T-helper 1 cell treated with Interleukin-12 subunit alpha and Interleukin-12 subunit beta and Interleukin-4 antibody, amounts not matched to agents 30 μg/mL and 1 μg/mL, for 36 hours (primary cell): ENCODE results near the gene ARHGEF11.
"Not testable (repeated sequence)": the region's sequence is repeated elsewhere in the genome, so short reads cannot be mapped to it uniquely, and the experiment has no call there.

ENCODE experiments used
- H3K27ac Mint-ChIP-seq: one replicate; pipeline ENCODE4 v1.8.0; 2021; ENCODE audit warnings: mild to moderate bottlenecking, mixed read lengths
- H3K27me3 Mint-ChIP-seq: one replicate; pipeline ENCODE4 v1.8.0; 2021; ENCODE audit warnings: low read depth, mixed read lengths
- H3K36me3 Mint-ChIP-seq: one replicate; pipeline ENCODE4 v1.8.0; 2021; ENCODE audit warnings: low read depth, mixed read lengths
- H3K4me1 Mint-ChIP-seq: one replicate; pipeline ENCODE4 v1.8.0; 2021; ENCODE audit warnings: low read depth, mixed read lengths
- H3K4me3 Mint-ChIP-seq: one replicate; pipeline ENCODE4 v1.8.0; 2021; ENCODE audit warnings: mild to moderate bottlenecking, moderate library complexity, mixed read lengths
- H3K9me3 Mint-ChIP-seq: one replicate; pipeline ENCODE4 v1.8.0; 2021; ENCODE audit warnings: mixed read lengths

The ARHGEF11 gene

GRCh38 chr1:156931974-156932710 is 113.4 kb downstream of the ARHGEF11 start:
- H3K36me3 Mint-ChIP-seq, result peaks cover 2% of the 10 kb centered on the region
- H3K4me1 Mint-ChIP-seq, result peaks cover 13% of the 10 kb centered on the region
- peaks cover 51% of the 10 kb centered on the region for H3K27me3 Mint-ChIP-seq
- H3K4me3 Mint-ChIP-seq, result no peak overlapping the region
- no peak overlapping the region for H3K27ac Mint-ChIP-seq
- H3K9me3 Mint-ChIP-seq, result no peaks in the 10 kb centered on the region

- Mint-ChIP-seq H3K36me3 (no peaks in the 10 kb centered on the region), H3K27ac (no peak overlapping the region), H3K9me3 (no peaks in the 10 kb centered on the region), H3K27me3 (peaks cover 59% of the 10 kb centered on the region), H3K4me3 (no peak overlapping the region), H3K4me1 (peaks cover 15% of the 10 kb centered on the region)
These were observed 114.2 kb downstream of the ARHGEF11 start for GRCh38 chr1:156931211-156931952.

- H3K36me3 Mint-ChIP-seq, result no peaks in the 10 kb centered on the region
- H3K27me3 Mint-ChIP-seq, result peaks cover 68% of the 10 kb centered on the region
- H3K4me1 Mint-ChIP-seq, result peaks cover 15% of the 10 kb centered on the region
- no peak overlapping the region for H3K4me3 Mint-ChIP-seq
- no peak overlapping the region for H3K27ac Mint-ChIP-seq
- H3K9me3 Mint-ChIP-seq, result no peaks in the 10 kb centered on the region
These were observed 115.1 kb downstream of the ARHGEF11 start for GRCh38 chr1:156930483-156930882.

- H3K4me3 Mint-ChIP-seq, result no peak overlapping the region
- H3K9me3 Mint-ChIP-seq, result no peaks in the 10 kb centered on the region
- H3K4me1 Mint-ChIP-seq, result peaks cover 15% of the 10 kb centered on the region
- peaks cover 75% of the 10 kb centered on the region for H3K27me3 Mint-ChIP-seq
- H3K36me3 Mint-ChIP-seq, result no peaks in the 10 kb centered on the region
- no peak overlapping the region for H3K27ac Mint-ChIP-seq
These were observed 115.8 kb downstream of the ARHGEF11 start for GRCh38 chr1:156929596-156930238.

DNA sequence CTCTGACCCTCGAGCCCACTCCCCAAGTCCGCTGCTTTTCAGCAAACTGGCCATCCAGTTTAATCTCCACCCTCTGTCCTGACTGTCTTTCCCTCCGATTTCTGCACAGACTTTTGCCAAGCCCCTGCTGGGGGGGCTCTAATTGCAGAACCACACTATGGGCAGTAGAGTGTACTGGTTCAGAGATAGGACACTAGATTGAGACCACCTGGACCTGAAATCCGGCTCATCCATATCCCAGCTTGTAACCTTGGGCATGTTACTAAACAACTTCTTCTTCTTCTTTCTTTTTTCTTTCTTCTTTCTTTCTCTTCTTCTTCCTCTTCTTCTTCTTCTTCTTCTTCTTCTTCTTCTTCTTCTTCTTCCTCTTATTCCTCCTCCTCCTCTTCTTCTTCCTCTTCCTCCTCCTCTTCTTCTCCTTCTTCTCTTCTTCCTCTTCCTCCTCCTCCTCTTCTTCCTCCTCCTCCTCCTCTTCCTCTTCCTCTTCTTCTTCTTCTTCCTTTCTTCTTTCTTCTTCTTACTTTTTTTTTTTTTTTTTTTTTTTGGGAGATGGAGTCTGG is 117.4 kb downstream of the ARHGEF11 start:
- Mint-ChIP-seq H3K9me3 (no peaks in the 10 kb centered on the region), H3K4me3 (peak overlapping the region; percentile 33), H3K36me3 (no peaks in the 10 kb centered on the region), H3K27me3 (peaks cover 88% of the 10 kb centered on the region), H3K27ac (no peak overlapping the region), H3K4me1 (peaks cover 18% of the 10 kb centered on the region)

- Mint-ChIP-seq H3K27me3 (peaks cover 90% of the 10 kb centered on the region), H3K27ac (no peak overlapping the region), H3K4me3 (peak overlapping the region; percentile 19), H3K36me3 (no peaks in the 10 kb centered on the region), H3K9me3 (no peaks in the 10 kb centered on the region), H3K4me1 (peaks cover 18% of the 10 kb centered on the region)
These were observed 118.1 kb downstream of the ARHGEF11 start for GRCh38 chr1:156927215-156928042.

GRCh38 chr1:156926695-156927094 is 118.8 kb downstream of the ARHGEF11 start:
- peaks cover 92% of the 10 kb centered on the region for H3K27me3 Mint-ChIP-seq
- peaks cover 18% of the 10 kb centered on the region for H3K4me1 Mint-ChIP-seq

DNA sequence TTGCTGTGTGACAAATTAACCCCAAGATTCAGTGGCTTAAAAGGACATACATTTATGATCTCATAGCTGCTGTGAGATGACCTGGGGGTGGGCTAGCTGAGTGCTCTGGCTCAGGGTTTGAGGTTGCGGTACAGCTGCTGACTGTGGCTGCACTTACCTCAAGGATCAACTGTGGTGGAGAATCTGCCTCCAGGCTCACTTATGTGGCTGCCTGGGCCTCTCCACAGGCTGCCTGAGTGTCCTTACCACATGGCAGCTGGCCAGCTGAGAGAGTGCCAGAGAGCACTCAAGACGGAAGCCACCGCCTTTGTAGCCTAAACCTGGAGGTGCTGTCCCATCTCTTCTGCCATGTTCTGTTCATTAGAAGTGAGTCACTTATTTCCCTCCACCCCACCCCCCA is 119.4 kb downstream of the ARHGEF11 start:
- H3K9me3 Mint-ChIP-seq, result no peaks in the 10 kb centered on the region
- H3K4me1 Mint-ChIP-seq, result peaks cover 14% of the 10 kb centered on the region
- no peak overlapping the region for H3K4me3 Mint-ChIP-seq
- no peaks in the 10 kb centered on the region for H3K36me3 Mint-ChIP-seq
- H3K27me3 Mint-ChIP-seq, result peaks cover 92% of the 10 kb centered on the region
- no peak overlapping the region for H3K27ac Mint-ChIP-seq

More at GRCh38 chr1:156926695-156927094, 118.8 kb downstream of the ARHGEF11 start:
- not testable (repeated sequence) for H3K4me3 Mint-ChIP-seq, H3K9me3 Mint-ChIP-seq, H3K27ac Mint-ChIP-seq, H3K36me3 Mint-ChIP-seq

DNA sequence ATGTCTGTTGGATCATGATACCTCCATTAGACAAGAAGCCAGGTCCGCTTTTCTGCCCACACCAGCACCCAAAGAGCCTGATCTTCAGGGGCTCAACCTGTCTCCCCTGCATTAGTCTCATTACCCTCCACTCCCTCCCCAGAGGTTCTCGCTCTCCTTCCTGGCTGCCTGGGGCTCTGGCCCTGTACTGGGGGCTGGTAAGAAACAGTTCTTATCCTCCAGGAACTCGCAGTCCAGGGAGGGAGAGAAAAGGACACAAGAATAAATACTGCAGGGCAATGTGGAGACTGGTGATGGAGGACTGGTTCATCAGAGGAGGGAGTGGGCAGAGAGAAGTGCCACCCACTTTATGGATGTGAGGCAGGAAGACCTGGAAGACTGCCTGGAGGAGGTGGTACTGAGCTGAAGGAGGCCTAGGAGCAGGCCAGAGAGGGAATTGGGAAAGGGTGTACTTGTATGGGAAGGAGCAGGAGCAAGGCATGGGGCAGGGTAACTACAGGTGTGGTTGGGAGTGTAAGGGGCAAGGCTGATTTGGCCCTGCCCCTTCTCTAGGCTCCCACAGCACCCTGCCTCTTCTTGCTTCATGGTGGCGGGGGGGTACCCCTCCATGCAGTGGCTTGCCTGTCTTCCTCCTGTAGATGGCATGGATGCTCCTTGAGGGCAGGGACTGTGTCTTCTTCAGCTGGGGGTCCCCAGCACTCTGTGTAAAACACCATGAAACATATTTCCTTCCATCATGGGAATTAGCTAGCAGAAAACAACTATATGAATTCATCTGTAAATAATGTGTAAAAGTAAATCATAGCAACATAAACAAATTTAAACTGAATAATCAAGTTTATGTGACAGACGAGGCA is 120.2 kb downstream of the ARHGEF11 start:
- Mint-ChIP-seq H3K27ac (no peak overlapping the region), H3K27me3 (peaks cover 93% of the 10 kb centered on the region), H3K4me3 (no peak overlapping the region), H3K4me1 (peaks cover 14% of the 10 kb centered on the region), H3K36me3 (no peaks in the 10 kb centered on the region), H3K9me3 (no peaks in the 10 kb centered on the region)

DNA sequence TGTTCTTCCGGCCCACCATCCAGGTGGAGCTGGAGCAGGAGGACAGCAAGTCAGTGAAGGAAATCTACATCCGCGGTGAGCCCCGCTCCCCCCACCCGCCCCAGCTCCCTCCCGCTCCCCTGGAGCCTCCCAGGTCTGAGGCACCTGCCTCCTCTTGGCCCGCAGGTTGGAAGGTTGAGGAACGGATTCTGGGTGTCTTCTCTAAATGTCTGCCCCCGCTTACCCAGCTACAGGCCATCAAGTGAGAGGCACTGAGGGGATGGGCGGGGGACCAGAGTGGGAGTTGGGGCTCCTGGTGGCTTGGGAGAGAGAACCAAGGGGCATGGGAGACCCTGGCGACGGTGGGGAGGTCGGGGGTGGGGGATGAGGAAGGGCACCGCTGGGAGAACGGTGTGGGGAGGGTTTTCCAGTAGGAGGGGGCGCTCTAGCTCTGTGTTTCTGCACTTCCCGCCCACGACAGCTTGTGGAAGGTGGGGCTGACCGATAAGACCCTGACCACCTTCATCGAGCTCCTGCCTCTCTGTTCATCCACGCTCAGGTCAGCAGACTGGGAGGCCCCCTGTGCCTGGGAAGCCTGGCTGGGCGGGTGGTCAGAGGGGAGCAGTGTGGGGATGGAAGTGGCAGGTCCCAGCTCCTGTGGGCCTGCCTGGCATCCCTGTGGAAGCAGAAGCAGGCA is 120.9 kb downstream of the ARHGEF11 start:
- no peak overlapping the region for H3K27ac Mint-ChIP-seq
- peaks cover 14% of the 10 kb centered on the region for H3K4me1 Mint-ChIP-seq
- H3K9me3 Mint-ChIP-seq, result no peaks in the 10 kb centered on the region
- H3K36me3 Mint-ChIP-seq, result no peaks in the 10 kb centered on the region
- peaks cover 96% of the 10 kb centered on the region for H3K27me3 Mint-ChIP-seq
- H3K4me3 Mint-ChIP-seq, result no peak overlapping the region

GRCh38 chr1:156923670-156924477 is 121.7 kb downstream of the ARHGEF11 start:
- H3K4me1 Mint-ChIP-seq, result peaks cover 14% of the 10 kb centered on the region
- H3K9me3 Mint-ChIP-seq, result no peaks in the 10 kb centered on the region
- H3K27me3 Mint-ChIP-seq, result peaks cover 96% of the 10 kb centered on the region
- H3K4me3 Mint-ChIP-seq, result no peak overlapping the region
- H3K36me3 Mint-ChIP-seq, result no peaks in the 10 kb centered on the region
- H3K27ac Mint-ChIP-seq, result no peak overlapping the region

GRCh38 chr1:156922986-156923669 is 122.4 kb downstream of the ARHGEF11 start:
- H3K4me3 Mint-ChIP-seq, result peak overlapping the region; percentile 15
- no peak overlapping the region for H3K27ac Mint-ChIP-seq
- H3K4me1 Mint-ChIP-seq, result peaks cover 13% of the 10 kb centered on the region

More at GRCh38 chr1:156922986-156923669, 122.4 kb downstream of the ARHGEF11 start:
- Mint-ChIP-seq H3K27me3 (peaks cover 96% of the 10 kb centered on the region), H3K36me3 (no peaks in the 10 kb centered on the region), H3K9me3 (no peaks in the 10 kb centered on the region)
